IPS-15b (cell line): ENCODE results near the gene CLEC2L.

Source experiments
- H3K27me3 ChIP-seq: one replicate; pipeline ENCODE4 v1.6.1; 2013; ENCODE audit warnings: low read length; ENCODE audit not compliant: control insufficient read depth, insufficient read depth
- H3K36me3 ChIP-seq: one replicate; pipeline ENCODE4 v1.6.1; 2013; ENCODE audit warnings: low read length; ENCODE audit not compliant: control insufficient read depth, insufficient read depth
- H3K4me1 ChIP-seq: one replicate; pipeline ENCODE4 v1.6.1; 2013; ENCODE audit warnings: mild to moderate bottlenecking, low read length; ENCODE audit not compliant: control insufficient read depth, insufficient read depth
- H3K4me3 ChIP-seq: one replicate; pipeline ENCODE4 v1.5.1; 2013; ENCODE audit warnings: low read depth, low read length
- H3K9ac ChIP-seq: one replicate; pipeline ENCODE4 v1.6.1; 2013; ENCODE audit warnings: low read depth, mild to moderate bottlenecking, low read length
- H3K9me3 ChIP-seq: one replicate; pipeline ENCODE4 v1.6.1; 2013; ENCODE audit warnings: mild to moderate bottlenecking, low read length; ENCODE audit not compliant: control insufficient read depth, insufficient read depth

CLEC2L gene

GRCh38 chr7:139494835-139495579, 28.5 kb upstream of the CLEC2L start:
- no peak overlapping the region for H3K9ac ChIP-seq
- no peaks in the 10 kb centered on the region for H3K9me3 ChIP-seq
- no peaks in the 10 kb centered on the region for H3K4me1 ChIP-seq
- H3K27me3 ChIP-seq = peaks cover 5% of the 10 kb centered on the region
- no peak overlapping the region for H3K4me3 ChIP-seq
- H3K36me3 ChIP-seq = no peaks in the 10 kb centered on the region

GRCh38 chr7:139495580-139496125, 27.8 kb upstream of the CLEC2L start:
- Histone ChIP-seq H3K9ac (no peak overlapping the region), H3K4me3 (no peak overlapping the region), H3K9me3 (no peaks in the 10 kb centered on the region), H3K36me3 (no peaks in the 10 kb centered on the region), H3K27me3 (peaks cover 5% of the 10 kb centered on the region), H3K4me1 (no peaks in the 10 kb centered on the region)

- Histone ChIP-seq H3K36me3 (no peaks in the 10 kb centered on the region), H3K4me3 (no peak overlapping the region), H3K9me3 (no peaks in the 10 kb centered on the region), H3K4me1 (no peaks in the 10 kb centered on the region), H3K9ac (no peak overlapping the region), H3K27me3 (peaks cover 5% of the 10 kb centered on the region)
These were observed 27.0 kb upstream of the CLEC2L start for GRCh38 chr7:139496528-139496927.

GRCh38 chr7:139500770-139501138, 22.7 kb upstream of the CLEC2L start:
- H3K9ac ChIP-seq = no peak overlapping the region
- no peaks in the 10 kb centered on the region for H3K36me3 ChIP-seq
- peaks cover 5% of the 10 kb centered on the region for H3K27me3 ChIP-seq
- H3K4me1 ChIP-seq = peaks cover 4% of the 10 kb centered on the region
- H3K4me3 ChIP-seq = no peak overlapping the region
- no peaks in the 10 kb centered on the region for H3K9me3 ChIP-seq

- no peak overlapping the region for H3K9ac ChIP-seq
- H3K4me3 ChIP-seq = no peak overlapping the region
- no peaks in the 10 kb centered on the region for H3K36me3 ChIP-seq
- peaks cover 5% of the 10 kb centered on the region for H3K27me3 ChIP-seq
- H3K4me1 ChIP-seq = peaks cover 4% of the 10 kb centered on the region
- H3K9me3 ChIP-seq = no peaks in the 10 kb centered on the region
These were observed 21.3 kb upstream of the CLEC2L start for GRCh38 chr7:139502226-139502625.

GRCh38 chr7:139505563-139505962, 17.9 kb upstream of the CLEC2L start:
- H3K9ac ChIP-seq = no peak overlapping the region
- H3K9me3 ChIP-seq = no peaks in the 10 kb centered on the region
- H3K4me1 ChIP-seq = peaks cover 4% of the 10 kb centered on the region
- no peaks in the 10 kb centered on the region for H3K36me3 ChIP-seq
- no peaks in the 10 kb centered on the region for H3K27me3 ChIP-seq
- H3K4me3 ChIP-seq = no peak overlapping the region

GRCh38 chr7:139509535-139509934, 13.9 kb upstream of the CLEC2L start:
- H3K4me1 ChIP-seq = no peaks in the 10 kb centered on the region
- no peaks in the 10 kb centered on the region for H3K27me3 ChIP-seq
- no peaks in the 10 kb centered on the region for H3K9me3 ChIP-seq
- no peak overlapping the region for H3K9ac ChIP-seq
- no peak overlapping the region for H3K4me3 ChIP-seq
- no peaks in the 10 kb centered on the region for H3K36me3 ChIP-seq

GRCh38 chr7:139511315-139511714, 12.2 kb upstream of the CLEC2L start:
- Histone ChIP-seq H3K9me3 (no peaks in the 10 kb centered on the region), H3K9ac (no peak overlapping the region), H3K4me1 (peaks cover 4% of the 10 kb centered on the region), H3K4me3 (no peak overlapping the region), H3K27me3 (no peaks in the 10 kb centered on the region), H3K36me3 (no peaks in the 10 kb centered on the region)

- Histone ChIP-seq H3K4me1 (peaks cover 4% of the 10 kb centered on the region), H3K27me3 (no peaks in the 10 kb centered on the region), H3K9ac (no peak overlapping the region)
These were observed 8.2 kb upstream of the CLEC2L start for GRCh38 chr7:139515266-139515665.

GRCh38 chr7:139521439-139521838, 2.0 kb upstream of the CLEC2L start:
- H3K36me3 ChIP-seq = no peaks in the 10 kb centered on the region
- H3K9me3 ChIP-seq = no peaks in the 10 kb centered on the region
- H3K9ac ChIP-seq = no peak overlapping the region
- H3K4me3 ChIP-seq = no peak overlapping the region
- H3K4me1 ChIP-seq = no peaks in the 10 kb centered on the region
- peaks cover 36% of the 10 kb centered on the region for H3K27me3 ChIP-seq

More at GRCh38 chr7:139515266-139515665, 8.2 kb upstream of the CLEC2L start:
- Histone ChIP-seq H3K9me3 (no peaks in the 10 kb centered on the region), H3K36me3 (no peaks in the 10 kb centered on the region), H3K4me3 (no peak overlapping the region)

- H3K4me1 ChIP-seq = no peaks in the 10 kb centered on the region
- peaks cover 36% of the 10 kb centered on the region for H3K27me3 ChIP-seq
- peak overlapping the region; percentile 51 for H3K4me3 ChIP-seq
- H3K9me3 ChIP-seq = no peaks in the 10 kb centered on the region
- H3K9ac ChIP-seq = no peak overlapping the region
- H3K36me3 ChIP-seq = no peaks in the 10 kb centered on the region
These were observed 671 bp upstream of the CLEC2L start for GRCh38 chr7:139522830-139523198.

- H3K36me3 ChIP-seq = no peaks in the 10 kb centered on the region
- no peak overlapping the region for H3K9ac ChIP-seq
- no peaks in the 10 kb centered on the region for H3K4me1 ChIP-seq
- no peaks in the 10 kb centered on the region for H3K9me3 ChIP-seq
- peaks cover 36% of the 10 kb centered on the region for H3K27me3 ChIP-seq
- H3K4me3 ChIP-seq = peak overlapping the region; percentile 35
These were observed 707 bp downstream of the CLEC2L start for GRCh38 chr7:139523968-139524815.
